Right lung (tissue), 5 donors: ENCODE data around the gene ACTN1. TPM values are rescaled to one million over a fixed set of nuclear protein-coding genes. Genes with fewer than 3 reads are reported as not detected.
"Not testable (repeated sequence)": the region's sequence is repeated elsewhere in the genome, so short reads cannot be mapped to it uniquely, and the experiment has no call there.

Experiments used
- DNase-seq, 2 donors: peaks; one replicate each; pipeline ENCODE4 v3.0.0-alpha.2; 2013
- polyA plus RNA-seq, 5 donors: library from polyadenylated mRNA; unstranded; fragments of 120-200 nt; gene quantifications; one replicate each; pipeline versions ENCODE4 v1.2.1 to v1.2.3, GENCODE V29; 2013; ENCODE audit warnings: inconsistent platforms in 1 of 5, low replicate concordance in 1 of 5; ENCODE audit not compliant: insufficient read length in 5 of 5, insufficient read depth in 1 of 5

Gene ACTN1
- polyA plus RNA-seq, 5 donors: 103 to 167 (median 128) TPM

DNA sequence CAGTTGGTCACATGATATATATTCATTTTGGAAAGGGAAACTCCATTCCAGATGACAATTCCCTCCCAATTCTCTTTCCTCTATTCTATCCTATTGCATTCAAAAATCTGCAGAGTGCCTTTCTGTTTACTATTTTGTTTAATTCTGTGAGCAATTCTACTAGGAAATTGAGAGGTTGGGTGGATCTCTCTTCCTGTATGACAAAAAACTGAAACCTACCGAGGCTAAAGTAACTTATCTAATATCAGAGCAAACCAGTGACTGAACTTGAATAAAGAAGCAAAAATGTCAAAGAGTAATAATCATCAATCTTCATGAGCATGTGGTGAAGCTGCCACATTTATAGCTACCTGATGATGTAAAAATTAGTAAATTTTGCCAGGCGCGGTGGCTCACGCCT, 16.6 kb upstream of the ACTN1 start:
- no peak for DNase-seq

DNA sequence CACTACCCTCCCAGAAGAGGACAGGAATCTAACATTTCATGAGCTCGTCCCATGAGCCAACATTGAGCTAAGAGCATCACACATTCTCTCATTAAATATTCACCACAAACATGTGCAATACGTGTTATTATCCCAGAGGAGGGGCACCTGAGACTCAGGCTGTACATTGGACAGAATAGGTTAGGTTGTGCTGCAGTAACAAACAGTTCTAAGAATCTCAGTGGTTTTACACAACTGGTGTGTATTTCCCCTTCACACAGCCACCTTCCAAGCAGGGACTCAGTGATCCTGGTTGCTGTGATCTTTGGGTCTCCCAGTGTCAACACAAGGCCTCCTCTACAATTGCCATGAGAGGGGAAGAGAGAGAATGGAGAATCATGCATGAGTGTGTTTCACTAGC, 15.0 kb upstream of the ACTN1 start:
- no peak for DNase-seq

DNA sequence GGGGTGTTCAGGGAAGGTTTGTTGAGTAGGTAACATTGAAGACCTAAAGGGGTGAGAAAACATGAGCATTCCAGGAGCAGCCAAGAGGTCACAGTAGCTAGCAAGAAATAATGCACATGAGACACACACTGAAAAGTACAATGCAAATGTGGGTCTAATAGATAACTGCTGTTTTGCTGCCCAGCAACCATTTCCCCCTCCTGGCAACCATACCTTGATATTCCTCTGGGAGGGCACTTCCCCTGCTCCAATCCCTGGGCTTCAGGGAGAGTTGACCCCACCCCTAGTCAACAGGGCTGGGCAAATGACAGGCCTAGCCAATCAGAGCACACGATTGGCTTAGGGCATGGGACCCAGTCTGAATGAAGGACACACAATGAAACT, 8.5 kb upstream of the ACTN1 start:
- no peak for DNase-seq

DNA sequence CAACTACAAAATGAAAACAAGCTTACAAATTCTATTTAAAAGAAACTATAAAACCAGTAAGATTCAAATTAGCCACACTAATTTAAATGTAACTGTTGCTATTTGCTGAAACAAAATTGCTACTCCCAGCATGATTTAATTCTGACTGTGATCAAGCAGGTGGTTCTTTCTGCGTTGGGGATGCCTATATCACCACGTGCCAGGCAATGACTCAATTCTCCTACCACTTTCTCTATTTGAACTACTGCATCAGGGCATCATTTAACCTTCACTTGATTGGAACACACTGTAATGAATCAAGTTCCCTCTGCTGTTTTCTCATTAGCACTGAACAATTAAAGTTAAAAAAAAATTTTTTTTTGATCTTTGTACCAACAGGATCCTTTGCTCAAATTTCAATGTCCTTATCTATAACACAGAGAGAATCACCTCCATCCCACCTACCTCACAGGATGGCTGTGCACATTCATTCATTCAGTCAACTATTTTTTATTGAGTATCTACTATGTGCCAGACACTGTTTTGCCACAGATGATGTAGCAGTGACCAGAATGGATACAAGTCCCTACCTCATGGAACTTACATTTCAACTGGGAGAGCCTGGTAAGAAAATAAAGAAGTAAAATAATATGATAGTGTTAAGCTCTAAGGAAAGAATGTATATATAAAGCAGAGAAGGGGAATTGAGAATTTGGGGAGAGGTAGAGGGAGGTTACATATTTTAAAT, 8.0 kb upstream of the ACTN1 start:
- no peak for DNase-seq

DNA sequence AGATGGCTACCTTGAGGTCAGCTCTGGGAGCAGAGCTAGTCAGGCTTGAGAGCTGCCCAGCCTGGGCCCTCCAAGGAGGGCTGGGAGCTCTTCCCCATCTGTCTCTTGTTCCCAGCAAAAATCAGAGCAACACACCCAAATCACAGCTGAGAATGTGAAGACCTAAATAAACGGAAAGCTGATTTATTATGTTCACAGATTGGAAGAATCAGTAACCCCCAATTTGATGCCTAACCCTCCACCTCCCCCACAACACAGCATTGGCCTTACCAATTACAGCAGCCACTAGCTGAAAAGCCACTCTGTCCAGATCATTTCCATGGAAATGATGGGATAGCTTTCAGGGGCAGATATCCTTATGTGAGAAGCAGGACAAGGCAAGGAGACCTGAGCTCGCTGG, 7.1 kb upstream of the ACTN1 start:
- no peak for DNase-seq

DNA sequence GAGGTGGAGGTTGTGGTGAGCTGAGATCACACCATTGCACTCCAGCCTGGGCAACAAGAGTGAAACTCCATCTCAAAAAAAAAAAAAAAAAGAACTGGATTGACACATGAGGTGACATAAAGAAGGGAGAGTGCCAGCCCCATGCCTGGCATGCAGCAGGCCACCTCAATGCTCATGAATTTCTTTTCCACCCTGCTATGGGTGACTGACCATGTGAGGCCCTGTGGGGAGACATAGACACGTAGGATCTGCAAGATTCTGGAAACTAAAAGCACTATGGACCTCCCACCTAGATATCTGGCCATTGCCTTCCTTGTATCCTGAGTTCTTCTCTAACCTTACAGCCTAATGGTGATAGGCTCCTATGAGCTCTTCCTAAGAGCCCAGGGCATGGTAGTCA, 5.6 kb upstream of the ACTN1 start:
- DNase-seq: no peak

DNA sequence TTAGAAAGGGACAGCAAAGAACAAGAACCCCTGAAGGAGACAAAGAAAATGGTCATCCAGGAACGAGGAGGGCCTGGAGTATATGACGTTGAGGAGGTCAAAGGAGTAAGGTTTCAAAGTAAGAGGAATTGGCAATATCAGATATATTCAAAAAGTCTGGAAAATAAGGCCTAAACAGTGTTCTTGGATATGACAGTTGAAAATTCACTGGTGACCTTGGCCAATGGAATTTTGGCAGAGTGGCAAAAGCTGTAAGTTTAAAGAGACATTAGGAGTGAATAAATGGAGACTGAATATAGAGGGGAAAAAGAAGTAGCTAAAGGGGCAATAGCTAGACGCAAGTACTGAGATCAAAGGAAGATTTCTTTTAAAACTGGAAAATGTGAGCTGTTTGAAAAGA, 4.1 kb upstream of the ACTN1 start:
- DNase-seq: no peak

DNA sequence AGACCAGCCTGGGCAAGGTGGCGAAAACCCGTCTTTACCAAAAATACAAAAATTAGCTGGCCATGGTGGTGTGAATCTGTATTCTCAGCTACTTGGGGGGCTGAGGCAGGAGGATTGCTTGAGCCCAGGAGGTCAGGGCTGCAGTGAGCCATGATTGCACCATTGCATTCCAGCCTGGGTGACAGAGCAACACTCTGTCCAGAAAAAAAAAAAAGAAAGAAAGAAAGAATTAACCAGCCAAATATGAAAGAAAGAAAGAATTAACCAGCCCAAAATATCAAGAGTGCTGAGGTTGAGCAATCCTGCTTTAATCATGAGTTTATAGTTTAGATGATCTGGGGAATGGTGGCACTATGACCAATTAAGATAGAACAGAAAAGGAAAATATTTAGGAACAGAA, 3.5 kb upstream of the ACTN1 start:
- no peak for DNase-seq

DNA sequence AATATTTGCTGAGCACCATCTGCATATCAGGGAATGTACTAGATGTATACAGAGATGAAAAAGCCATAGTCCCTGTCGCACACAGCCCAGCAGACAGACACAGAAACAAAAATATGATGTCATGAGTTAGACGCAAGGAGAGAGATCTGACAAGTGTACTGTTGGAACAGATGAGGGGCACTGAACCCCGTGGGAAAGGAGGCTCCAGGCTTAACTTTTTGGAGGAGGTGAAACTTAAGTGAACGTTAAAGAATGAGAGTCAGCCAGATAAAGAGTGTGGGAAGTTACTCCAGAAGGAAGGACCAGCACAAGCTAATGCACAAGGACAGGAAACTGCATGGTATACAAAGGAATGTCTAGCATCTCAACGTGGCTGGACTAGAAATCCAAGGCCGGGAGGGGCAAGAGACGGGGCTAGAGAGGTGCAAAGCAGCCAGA, 2.5 kb upstream of the ACTN1 start:
- no peak for DNase-seq

DNA sequence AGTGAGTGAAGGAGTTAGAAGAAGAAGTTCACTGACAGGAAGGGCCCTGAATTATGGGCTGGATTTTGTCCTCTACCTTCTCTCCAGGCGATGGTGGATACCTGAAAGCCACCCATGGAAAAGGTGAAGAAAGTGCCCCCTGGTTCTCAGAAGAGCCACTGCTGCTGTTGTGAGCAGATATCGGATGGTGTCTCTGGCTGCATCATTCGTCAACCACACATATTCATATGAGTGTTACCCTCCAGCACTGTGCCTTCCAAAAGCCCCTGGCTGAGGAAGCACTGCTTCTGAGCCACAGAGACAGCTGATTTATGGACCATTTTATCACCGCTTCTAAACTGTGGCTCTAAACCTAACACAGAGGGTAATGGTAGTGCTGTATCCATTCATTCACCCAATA, 2.0 kb upstream of the ACTN1 start:
- no peak for DNase-seq

DNA sequence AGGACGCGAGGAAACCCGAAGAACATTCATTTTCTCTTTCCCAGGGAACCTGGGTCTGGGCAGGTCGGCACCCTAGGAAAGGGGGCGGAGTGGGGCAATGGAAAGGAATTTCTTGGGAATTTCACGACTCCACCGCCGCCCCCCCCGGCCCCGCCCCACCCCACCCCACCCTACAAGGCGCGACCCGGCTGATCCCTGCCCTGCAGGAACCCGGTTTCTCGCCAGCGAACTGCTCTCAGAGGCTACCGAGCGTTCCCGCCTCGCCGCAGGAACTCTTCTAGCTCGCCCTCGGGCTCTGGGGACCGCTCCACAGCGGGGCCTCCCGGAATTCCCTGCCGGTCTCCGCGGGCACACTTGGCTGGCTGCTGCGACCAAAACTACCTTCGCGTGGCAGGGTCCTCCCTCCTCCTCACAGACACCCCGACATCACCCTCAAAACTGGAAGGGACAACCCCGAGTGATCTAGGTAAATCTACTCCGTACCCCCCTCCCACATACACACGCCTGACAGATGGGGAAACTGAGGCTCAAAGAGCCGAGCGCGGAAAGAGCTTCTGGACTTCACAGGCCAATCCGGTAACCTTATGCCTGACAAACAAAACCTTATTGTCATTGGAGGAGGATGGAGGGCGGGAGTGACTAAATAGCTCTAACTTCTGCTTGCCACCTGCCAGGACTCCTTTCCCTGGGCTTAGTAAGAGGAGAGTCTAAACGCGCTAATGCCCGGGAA, 785 bp upstream of the ACTN1 start:
- no peak for DNase-seq

DNA sequence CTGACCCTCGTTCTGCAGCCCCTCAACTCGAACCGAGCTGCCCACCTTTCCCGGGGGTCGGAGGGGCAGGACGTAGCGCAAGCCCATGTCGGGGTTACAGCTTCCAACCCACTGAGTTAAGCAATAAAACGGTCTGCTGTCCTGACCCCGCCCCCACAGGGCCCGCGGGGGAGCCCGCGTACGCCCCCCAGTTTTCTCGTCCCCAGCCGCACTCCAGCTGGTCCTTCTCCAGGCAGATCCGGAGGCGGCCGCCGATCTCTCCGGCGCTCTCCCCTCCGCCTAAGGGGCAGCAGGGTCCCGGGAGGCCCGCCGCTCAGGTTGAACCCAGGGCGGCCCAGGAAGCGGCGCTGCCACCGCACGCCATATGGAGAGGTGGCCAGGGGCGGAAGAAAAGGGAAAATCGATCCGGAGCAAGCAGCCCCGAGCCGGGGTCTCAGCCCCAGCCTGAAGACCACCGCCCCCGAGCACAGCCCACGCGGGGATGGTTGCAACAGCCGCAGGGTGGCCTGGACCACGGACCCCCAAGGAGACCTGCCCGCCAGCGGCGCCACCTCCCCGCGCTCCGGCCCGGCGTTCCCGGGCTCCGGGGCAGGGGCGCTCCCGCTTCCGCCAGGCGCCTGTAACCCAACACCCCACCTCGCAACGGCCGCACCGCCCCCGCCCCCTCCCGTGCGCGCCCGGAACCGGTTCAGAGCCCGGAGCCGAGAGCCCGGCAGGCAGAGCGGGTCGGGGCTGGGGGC, 760 bp downstream of the ACTN1 start:
- DNase-seq: peak; percentile 67 to 71

DNA sequence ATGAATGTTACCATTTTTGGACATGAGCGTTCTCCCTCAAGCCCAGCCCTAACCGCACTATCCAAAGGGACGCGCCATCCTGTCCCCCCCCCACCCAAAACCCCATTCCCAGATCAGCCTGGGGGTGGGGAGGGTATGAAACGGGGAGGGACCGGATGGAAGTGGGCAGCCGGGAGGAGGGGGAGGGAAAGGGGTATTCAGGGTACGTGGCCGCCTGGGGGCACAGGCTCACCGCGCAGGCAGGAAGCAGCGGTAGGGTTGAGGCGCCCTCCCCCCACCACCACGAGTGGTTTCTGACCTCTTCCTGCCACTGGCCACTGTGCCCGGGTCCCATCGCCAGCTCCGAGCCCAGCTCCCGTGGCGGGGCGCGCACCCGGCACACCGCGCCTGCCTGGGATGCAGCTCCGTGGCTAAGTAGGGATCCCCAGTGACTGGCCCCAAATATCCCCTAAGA, 1.4 kb downstream of the ACTN1 start:
- DNase-seq: peak; percentile 53 to 67

DNA sequence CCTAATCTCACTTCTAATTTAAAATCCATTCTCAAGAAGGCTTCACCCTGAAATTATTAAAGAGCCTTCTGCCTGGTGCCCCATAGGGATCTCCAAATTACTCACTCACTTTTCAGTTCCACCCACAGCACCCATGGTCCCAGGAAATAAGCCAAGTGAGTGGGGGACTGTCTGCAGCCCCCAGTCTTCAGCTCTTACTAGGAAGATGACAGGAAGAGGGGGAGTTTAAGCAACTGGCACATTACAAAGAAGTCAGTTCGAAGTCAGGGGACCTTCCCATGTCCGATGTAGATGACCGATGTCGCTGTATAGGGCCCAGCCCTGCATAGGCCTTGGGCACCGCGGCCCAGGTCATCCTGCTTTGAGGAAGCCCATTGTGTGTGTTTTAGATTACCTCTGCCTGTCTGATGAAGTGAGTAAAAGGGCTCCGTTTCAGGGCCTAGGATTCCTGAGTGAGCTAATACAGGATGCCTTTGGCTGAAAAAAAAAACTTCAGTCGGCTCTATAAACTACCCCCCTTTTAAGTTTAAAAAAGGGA, 1.9 kb downstream of the ACTN1 start:
- DNase-seq: no peak

DNA sequence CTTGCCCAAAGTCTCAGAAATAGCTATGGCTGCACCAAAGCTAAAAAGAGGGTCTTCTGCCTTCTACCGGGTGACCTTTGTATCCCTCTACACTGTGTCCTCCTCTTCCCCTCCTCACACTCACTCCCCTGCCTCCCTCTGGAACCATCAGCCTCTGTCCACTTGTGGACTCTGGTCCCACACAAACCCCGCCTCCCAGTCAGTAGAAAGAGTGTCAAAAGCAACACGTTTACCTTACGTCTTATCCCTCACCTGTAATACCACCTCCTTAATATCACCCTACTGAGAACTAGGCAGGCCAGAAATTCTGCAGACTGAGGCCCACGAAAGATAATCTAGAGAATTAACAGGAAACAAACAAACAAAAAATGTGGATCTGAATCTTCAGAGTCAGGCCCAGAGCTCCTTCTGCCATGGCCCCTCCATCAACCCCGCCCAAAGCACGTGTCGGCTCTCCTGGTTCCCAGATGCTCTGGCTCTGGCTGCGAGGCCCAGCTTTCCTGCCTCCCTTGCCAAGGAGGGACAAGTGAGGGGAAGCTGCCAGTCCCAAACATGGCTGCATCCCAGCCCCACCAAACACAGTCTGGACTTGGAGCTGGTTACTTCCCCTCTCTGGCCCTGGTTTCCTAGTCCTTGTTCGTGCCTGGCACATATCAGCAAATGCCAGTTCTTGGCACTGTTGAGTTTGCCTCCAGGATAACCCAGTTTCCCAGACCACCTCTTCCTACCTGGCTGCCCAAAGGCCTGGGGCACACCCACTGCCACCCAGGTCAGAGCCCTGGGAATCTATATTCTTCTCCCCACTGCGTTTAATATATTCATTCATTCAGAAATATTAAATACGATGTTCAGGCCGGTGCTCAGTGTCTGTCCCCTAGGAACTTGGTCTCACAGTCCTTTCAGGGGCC, 2.7 kb downstream of the ACTN1 start:
- DNase-seq: no peak

DNA sequence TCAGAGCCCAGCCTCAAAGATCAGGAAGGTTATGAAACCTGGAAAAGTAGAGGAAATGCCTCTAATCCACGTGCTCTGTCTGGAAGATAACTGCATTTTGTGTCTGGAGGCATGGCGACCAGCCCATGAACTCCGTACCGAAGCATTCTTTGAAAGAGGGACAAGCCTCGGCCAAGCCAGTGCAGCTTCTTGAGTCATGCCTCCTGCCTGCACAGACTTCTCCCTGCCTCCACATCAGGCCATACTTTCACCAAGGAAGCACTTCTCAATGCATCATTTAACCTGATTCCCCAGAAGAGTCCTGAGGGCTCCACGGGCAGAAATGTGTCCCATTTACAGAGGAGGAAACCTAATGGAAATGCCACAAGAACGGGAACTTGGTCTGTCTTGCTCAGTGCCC, 3.4 kb downstream of the ACTN1 start:
- DNase-seq: no peak

DNA sequence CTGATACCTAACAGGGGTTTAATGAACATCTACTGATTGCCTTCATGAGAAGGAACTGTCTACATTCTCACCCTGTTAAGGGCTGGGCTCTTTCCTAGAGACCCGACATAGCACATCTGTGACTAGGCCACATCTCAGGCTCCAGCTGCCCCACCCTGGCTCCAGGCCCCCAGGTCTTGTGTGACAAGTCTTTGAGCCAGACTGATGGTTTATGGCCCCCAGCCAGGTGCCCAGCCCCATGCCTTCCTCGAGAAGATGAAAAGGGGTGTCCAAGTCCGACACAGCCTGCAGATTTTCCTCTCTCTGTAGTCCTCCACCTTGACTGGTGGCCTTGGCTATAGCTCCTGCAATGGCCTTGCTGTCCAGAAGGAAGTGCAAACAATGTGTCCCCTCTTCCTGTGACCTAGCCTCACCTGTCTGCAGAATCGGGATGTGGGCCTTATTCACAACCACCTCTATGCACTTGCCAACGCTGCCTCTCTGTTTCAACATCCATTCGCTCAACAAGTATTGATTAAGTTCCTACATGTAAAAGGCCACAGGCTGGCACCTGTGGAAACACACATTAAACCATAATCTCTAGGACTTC, 4.2 kb downstream of the ACTN1 start:
- no peak for DNase-seq

DNA sequence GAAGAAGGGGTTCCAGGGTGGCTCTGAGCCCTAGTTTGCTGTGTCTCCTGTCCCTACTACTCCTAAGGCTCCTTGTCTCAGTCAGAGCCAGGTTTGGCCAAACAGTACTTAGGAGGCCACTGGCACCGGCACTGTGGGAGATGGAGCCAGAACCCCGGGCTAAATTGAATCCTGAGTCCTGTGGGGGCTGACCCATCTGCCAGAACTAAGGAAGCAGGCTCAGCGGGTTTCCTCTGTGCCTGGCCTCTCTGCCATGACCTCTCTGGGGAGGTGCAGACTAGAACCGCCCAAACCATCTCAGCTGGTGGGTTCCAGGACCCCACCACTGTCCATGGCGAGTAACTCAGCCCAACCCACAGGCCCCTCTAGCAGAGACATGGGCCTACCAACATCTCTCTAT, 5.5 kb downstream of the ACTN1 start:
- no peak for DNase-seq

DNA sequence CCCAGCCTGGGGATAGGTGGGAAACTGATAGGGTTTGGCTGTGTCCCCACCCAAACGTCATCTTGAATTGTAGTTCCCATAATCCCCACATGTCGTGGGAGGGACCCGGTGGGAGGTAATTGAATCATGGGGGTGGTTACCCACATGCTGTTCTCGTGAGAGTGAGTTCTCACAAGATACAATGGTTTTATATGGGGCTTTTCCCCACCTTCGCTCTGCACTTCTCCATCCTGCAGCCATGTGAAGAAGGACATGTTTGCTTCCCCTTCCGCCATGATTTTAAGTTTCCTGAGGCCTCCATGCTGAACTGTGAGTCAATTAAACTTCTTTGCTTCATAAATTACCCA, 5.9 kb downstream of the ACTN1 start:
- not testable (repeated sequence) for DNase-seq

DNA sequence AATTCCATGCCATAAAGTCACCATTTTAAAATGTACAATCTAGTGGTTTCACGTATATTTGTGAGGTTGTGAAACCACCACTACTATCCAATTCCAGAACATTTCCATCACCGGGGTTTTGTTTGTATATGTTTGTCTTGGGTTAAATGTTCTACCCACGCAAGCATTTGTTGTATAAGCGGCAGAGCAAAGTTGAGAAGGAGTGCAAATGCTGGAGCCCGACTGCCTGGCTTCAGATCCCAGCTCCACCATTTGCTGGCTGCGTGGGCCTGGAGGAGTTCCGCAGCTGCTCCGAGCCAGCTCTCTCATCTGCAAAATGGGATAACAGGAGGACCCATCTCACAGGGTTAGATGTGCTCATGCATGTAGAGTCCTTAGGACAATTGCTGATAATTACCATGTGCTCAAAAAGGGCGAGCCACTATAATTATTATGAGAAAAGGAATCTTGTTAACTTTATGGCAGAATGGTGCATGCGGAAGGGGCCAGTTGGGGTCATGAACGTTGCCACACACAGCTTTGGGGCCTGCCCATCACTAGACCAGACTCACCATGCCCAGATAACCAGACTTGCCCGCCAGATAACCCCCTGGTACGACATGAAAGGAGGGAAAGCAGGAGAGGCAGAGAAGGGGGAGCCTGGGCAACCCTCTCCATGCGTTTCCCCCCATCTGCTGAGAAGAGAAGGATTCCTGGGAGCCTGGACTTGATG, 6.4 kb downstream of the ACTN1 start:
- no peak for DNase-seq
